Cerebellar nuclear complex (tissue), 1 donor: ENCODE measurements around the gene RERE.
"Not testable (repeated sequence)": the region's sequence is repeated elsewhere in the genome, so short reads cannot be mapped to it uniquely, and the experiment has no call there.

Source experiments
- DNase-seq, 2 experiments: peaks; one replicate each; lab custom pipeline; 2025; lab: John Stamatoyannopoulos, UW

The RERE gene

DNA sequence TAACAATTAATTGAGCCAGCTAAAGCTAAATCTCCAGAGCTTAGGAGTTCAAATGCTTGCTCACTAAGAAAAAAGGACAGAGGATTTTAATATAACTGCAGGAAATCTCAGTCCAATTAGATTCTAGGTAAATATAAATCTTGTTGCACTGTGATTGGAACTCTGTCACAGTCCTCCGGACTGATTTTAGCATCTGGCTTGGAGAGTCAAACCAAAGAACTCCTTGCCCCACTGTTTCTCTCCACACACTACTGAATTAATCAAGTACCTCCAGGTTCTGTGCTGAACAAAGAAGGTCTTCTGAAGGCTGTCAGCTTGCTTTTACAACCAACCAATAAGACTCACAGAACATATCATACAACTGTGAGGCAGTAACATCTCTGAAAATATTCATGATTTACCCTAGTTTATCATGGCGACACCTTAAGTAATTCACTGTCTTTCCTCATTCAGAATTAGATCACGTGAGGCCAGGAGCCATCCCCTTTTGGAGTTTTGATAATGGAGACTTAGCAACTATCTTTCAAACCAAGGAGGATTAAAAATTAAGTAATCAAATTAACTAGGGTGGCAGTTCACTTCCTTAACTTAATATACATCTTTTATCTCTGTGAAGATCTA lies 176.0 kb downstream of the RERE start:
- no peak for DNase-seq

- no peak for DNase-seq
Observed at GRCh38 chr1:8640950-8641349, 176.5 kb downstream of the RERE start.

GRCh38 chr1:8639148-8639547 lies 178.3 kb downstream of the RERE start:
- no peak for DNase-seq

DNA sequence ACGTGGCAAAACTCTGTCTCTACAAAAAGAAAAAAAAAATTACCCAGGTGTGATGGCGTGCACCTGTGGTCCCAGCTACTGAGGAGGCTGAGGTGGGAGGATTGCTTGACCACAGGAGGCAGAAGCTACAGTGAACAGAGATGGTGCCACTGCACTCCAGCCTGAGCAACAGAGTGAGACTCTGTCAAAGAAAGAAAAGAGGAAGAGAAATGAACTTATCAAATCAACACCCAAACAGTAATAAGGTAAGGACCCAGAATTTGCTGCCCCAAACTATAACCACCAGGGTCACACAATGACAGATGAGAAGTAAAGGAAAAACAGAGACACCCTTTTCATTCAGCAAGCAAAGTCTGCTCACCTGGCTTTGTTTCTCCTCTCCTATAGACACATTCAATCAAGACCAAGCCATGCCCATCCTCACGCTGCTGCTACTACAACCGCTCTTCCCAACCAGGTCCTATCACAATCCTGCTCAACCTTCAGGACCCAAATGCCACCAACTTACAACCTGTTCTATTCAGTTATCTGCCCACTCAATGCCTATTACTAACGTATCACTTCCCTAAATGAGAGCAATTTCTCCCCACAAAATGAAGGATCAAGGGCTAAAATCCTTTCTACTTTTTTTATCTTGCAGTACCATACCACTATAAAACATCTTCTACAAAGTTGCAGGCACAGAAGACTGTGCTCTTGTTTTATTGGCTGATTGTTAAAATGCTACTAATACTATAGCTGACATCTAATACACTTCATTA lies 183.5 kb downstream of the RERE start:
- no peak for DNase-seq

GRCh38 chr1:8632102-8632501 lies 185.3 kb downstream of the RERE start:
- DNase-seq = no peak

DNA sequence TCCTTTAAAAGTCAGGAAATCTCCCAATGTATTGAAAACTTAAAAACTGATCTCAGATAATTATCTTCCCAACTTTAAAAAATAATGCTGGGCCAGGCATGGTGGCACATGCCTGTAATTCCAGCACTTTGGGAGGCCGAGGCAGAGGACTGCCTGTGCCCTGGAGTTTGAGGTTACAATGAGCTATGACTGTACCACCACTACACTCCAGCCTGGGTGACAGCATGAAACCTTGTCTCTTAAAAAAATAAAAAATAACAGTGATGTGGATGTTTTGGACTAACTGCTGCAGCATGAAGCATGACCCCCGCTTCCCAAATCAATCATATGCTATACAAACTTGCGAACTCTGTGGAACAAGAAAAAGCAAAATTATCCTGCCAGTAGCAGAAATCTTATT lies 186.3 kb downstream of the RERE start:
- no peak for DNase-seq

- peak in 1 of 2 experiments; percentile 58 for DNase-seq
Observed at GRCh38 chr1:8629241-8630091, 188.0 kb downstream of the RERE start.

DNA sequence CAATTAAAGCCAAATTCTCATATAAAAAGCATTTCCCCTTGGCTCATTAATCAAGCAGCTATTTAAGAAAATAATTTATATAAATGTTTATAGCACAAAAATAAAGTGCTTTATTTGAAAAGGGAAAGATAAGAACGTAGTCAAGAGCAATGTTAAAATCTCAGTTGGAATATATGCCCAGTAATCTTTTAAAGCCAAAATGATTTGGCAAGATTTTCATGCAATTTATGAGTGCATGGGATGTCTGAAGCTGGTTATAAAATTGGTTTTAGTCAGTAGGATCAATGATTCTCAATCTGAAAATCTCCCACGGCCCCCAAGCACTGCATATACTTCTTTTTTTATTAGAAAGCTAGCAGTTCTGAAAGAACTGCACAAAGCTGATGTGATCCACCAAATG lies 188.8 kb downstream of the RERE start:
- DNase-seq = no peak

DNA sequence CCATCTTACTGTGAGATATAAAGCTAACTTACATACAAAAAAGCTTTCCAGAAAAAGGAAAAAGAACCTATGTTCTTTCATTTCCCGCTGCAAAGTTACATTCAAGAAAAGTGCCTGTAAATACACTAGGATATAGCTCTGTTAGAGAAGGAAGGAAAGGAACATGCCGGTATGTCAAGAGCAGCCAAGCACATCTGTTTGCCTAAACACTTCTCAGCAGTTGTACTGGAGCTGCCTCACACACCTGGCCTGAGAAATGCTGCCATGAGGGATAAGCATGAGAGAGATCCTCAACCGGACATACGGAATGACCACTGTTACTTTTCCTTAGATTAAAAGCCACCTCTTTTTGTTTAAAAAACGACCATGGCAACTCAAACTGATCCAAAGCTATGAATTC lies 189.7 kb downstream of the RERE start:
- DNase-seq = no peak

- no peak for DNase-seq
Observed at GRCh38 chr1:8625981-8626898, 191.2 kb downstream of the RERE start.

DNA sequence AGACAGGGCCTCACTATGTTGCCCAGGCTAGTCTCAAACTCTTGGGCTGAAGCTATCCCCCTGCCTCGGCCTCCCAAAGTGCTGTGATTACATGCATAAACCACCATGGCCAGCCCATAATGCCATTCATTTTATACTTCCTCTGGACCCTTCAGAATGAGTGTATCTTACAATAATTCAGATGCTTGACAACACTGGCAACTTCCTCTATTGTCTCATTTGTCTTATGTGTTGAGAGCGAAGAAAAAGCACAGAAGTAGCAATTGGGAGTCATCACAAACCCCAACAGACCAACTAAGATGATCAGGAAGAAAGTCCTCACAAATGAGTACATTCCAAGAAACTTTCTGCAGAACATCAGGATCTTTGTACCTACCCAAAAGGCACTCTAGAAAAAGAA lies 191.9 kb downstream of the RERE start:
- no peak for DNase-seq

GRCh38 chr1:8623651-8624192 lies 193.7 kb downstream of the RERE start:
- not testable (repeated sequence) for DNase-seq

DNA sequence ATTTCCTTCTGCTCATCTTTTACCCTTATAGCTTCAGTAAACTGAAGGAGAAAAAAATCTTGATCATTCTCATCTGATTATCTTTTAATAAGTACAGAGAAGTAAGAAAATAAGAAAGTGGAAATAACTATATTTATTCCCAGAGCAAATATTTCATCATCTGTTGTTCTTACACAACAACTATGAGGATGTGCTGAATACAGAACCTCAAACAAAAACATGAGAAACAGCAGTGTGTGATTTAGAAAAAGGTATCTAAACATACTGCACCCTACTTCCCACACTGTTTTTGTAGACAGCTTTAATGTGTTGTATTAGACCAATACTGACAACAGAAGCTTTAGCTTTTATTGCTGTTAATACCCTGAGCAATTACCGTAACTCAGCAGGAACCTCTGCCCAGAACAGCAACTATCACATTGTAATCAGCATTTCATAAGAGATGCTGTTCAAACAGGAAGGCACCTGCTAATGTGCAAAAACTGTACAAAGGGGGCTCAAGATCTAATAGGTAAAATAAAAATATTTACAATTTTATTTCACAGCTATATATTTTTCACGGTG lies 195.6 kb downstream of the RERE start:
- not testable (repeated sequence) for DNase-seq

DNA sequence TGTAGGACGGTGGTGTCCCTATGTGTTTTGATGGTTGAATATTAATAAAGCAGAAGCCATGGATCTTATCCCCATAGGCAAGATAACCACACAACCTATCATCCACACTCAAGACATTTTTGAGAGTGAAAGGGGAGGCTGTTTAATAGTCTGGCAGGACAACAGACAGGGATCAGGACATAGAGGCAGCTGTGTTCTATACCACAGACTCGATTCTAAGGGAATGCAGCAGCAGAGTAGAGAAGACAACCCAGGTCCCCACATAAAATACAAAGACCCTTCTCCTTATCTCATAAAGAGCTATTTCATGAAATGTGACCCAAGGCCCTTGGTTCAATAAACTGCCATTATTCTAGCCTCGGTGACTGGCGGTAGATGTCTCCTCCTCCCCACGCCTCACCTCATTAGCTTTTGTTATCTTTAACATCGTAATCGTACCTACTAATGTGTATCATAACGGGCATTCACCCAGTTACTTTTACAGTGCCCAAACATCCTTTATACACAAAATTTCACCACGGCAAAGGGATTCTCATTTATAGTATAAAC lies 196.3 kb downstream of the RERE start:
- not testable (repeated sequence) for DNase-seq

DNA sequence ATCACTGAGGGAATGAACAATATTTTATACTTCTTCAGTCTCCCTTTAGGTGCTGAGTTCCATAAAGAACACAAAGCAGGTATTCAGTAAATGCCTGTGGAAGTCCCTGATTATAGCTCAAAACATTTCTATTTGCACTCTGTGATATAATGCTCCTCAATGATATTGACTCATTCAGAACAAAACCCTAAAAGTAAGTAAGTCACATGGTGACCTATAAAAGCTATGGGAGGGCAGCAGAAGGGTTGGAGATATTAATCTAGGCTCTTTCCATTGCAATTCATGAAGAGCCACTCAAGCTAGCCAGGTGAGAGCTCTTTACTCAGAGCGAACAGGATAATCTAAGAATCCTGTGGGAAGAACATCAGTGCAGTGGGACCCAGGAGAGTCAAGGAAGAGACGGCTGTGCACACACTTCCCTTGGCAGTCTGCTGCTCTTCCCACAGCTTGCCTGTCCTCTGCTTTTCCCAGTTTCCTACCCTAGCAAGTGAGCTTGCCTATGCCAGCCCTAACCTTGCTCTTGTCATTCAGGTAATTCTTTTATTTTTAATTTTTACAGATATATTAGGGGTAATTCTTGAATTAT lies 197.4 kb downstream of the RERE start:
- not testable (repeated sequence) for DNase-seq

- DNase-seq = not testable (repeated sequence)
Observed at GRCh38 chr1:8619419-8619818, 198.0 kb downstream of the RERE start.

DNA sequence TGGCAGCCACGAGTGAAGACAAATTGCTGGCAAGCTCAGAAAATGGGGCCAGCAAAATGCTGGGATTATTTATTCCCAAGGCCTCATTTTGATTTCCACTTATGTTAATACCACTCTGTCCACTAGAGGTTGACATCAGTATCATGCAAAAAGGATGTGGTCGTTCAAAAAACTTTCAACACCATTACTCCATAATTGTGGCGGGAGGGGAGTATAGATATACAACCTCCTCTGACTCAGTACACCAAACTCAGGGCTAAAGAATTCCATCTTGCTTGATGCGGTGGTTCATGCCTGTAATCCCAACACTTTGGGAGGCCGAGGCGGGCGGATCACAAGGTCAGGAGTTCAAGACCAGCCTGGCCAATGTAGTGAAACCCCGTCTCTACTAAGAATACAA lies 200.6 kb downstream of the RERE start:
- DNase-seq = not testable (repeated sequence)

GRCh38 chr1:8611634-8612515 lies 205.6 kb downstream of the RERE start:
- not testable (repeated sequence) for DNase-seq

DNA sequence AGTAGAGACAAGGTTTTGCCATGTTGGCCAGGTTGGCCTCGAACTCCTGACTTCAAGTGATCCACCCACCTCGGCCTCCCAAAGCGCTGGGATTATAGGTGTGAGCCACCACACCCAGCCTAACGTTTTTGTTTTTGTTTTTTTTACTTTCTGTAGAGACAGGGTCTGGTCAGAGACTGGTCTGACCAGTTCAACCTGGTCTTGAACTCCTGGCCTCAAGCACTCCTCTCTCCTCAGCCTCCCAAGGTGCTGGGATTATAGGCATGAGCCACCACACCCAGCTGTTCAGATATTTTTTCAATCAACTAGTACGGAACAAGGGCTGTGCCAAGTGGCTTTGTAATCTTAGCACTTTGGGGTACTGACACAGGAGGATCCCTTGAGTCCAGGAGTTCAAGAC lies 209.5 kb downstream of the RERE start:
- DNase-seq = no peak
